GM12878 (cell line): ENCODE data around the gene RGS16. TPM values are rescaled to one million over a fixed set of nuclear protein-coding genes. Genes with fewer than 3 reads are reported as not detected.

Source experiments
- BCL11A ChIP-seq: IDR thresholded peaks from 2 replicates; pipeline ENCODE4 v1.6.1; 2011; ENCODE audit warnings: low read depth, low read length
- BRCA1 ChIP-seq: IDR thresholded peaks from 2 replicates; pipeline ENCODE4 v1.6.1; 2011; ENCODE audit warnings: low read depth, low read length, improper control_type of control experiment
- CHD2 ChIP-seq: IDR thresholded peaks from 2 replicates; pipeline ENCODE4 v1.6.1; 2011; ENCODE audit warnings: low read depth, low read length, improper control_type of control experiment, borderline replicate concordance
- CUX1 ChIP-seq: IDR thresholded peaks from 2 replicates; pipeline ENCODE4 v1.6.1; 2012; ENCODE audit warnings: improper control_type of control experiment, low read depth, low read length; ENCODE audit not compliant: insufficient replicate concordance
- E2F4 ChIP-seq: IDR thresholded peaks from 2 replicates; pipeline ENCODE4 v1.6.1; 2012; ENCODE audit warnings: low read depth, low read length, improper control_type of control experiment
- E2F8 ChIP-seq: fragments of 450-650 bp; IDR thresholded peaks from 2 replicates; pipeline ENCODE4 v1.6.1; 2018; ENCODE audit warnings: mild to moderate bottlenecking, low read depth, moderate library complexity; ENCODE audit not compliant: partially characterized antibody
- FOXM1 ChIP-seq: IDR thresholded peaks from 2 replicates; pipeline ENCODE4 v1.6.1; 2012; ENCODE audit warnings: low read depth, mild to moderate bottlenecking, inconsistent platforms, low read length, moderate library complexity
- HCFC1 ChIP-seq: fragments of 150-350 bp; IDR thresholded peaks from 2 replicates; pipeline ENCODE4 v1.6.1; 2014; ENCODE audit warnings: low read length
- HDGF ChIP-seq: fragments of 450-650 bp; IDR thresholded peaks from 2 replicates; pipeline ENCODE4 v1.6.1; 2016; ENCODE audit warnings: antibody characterized with exemption
- IKZF2 ChIP-seq, 2 experiments: fragments of 450-650 bp; IDR thresholded peaks; 2 replicates each; pipeline ENCODE4 v1.6.1; 2017; ENCODE audit warnings: mild to moderate bottlenecking in 2 of 2, moderate library complexity in 2 of 2
- JUND ChIP-seq: IDR thresholded peaks from 2 replicates; pipeline ENCODE4 v1.6.1; 2012; ENCODE audit warnings: low read depth, mild to moderate bottlenecking, low read length, improper control_type of control experiment, moderate library complexity
- MTA2 ChIP-seq: fragments of 450-650 bp; IDR thresholded peaks from 2 replicates; pipeline ENCODE4 v1.6.1; 2016; ENCODE audit warnings: low read depth, mild to moderate bottlenecking, moderate library complexity
- MYC ChIP-seq: IDR thresholded peaks from 2 replicates; pipeline ENCODE4 v1.6.1; 2011; ENCODE audit warnings: mild to moderate bottlenecking, low read length, moderate library complexity, inconsistent platforms; ENCODE audit not compliant: insufficient read depth, insufficient replicate concordance, insufficient read length, severe bottlenecking
- PAX5 ChIP-seq: IDR thresholded peaks from 2 replicates; pipeline ENCODE4 v1.6.1; 2011; ENCODE audit warnings: low read depth, low read length, borderline replicate concordance
- RELA ChIP-seq: fragments of 450-650 bp; IDR thresholded peaks from 2 replicates; pipeline ENCODE4 v1.8.0; 2014; ENCODE audit warnings: borderline replicate concordance; ENCODE audit not compliant: partially characterized antibody
- SP1 ChIP-seq: IDR thresholded peaks from one replicate; pipeline ENCODE4 v1.6.1; 2011; ENCODE audit warnings: low read depth, low read length
- TARDBP ChIP-seq: IDR thresholded peaks from 2 replicates; pipeline ENCODE4 v1.6.1; 2016; ENCODE audit warnings: borderline replicate concordance
- TCF12 ChIP-seq: IDR thresholded peaks from 2 replicates; pipeline ENCODE4 v1.6.1; 2011; ENCODE audit warnings: low read depth, mild to moderate bottlenecking, low read length
- TCF3 ChIP-seq: IDR thresholded peaks from 2 replicates; pipeline ENCODE4 v1.6.1; 2012; ENCODE audit warnings: low read depth, mild to moderate bottlenecking, low read length, borderline replicate concordance; ENCODE audit not compliant: insufficient read depth
- YY1 ChIP-seq: IDR thresholded peaks from 2 replicates; pipeline ENCODE4 v1.6.1; 2011; ENCODE audit warnings: low read depth, mild to moderate bottlenecking, low read length
- ZNF622 ChIP-seq: fragments of 450-650 bp; IDR thresholded peaks from 2 replicates; pipeline ENCODE4 v1.6.1; 2017; ENCODE audit warnings: mild to moderate bottlenecking, inconsistent platforms
- polyA plus RNA-seq, 11 experiments: library from polyadenylated mRNA; depleted of rRNA in 4 of 11; unstranded in 6 of 11; stranded (reverse) in 5 of 11; fragments of >200 nt; fragmentation: Nextera tagmentation in 4 of 11; fragmentation: Illumina TruSeq in 1 of 11; extraction: Ambion mirVana in 4 of 11; extraction: Trizol in 1 of 11; gene quantifications; 1 replicate in 1 of 11; 2 replicates in 10 of 11; pipeline versions ENCODE4 v1.2.1 to v1.2.3, GENCODE V29; 2011 to 2016; ENCODE audit warnings: inconsistent platforms in 2 of 11, missing spikeins in 2 of 11, low read depth in 1 of 11
- total RNA-seq, 4 experiments: library from RNA; depleted of rRNA in 3 of 4; stranded (reverse); fragments of >200 nt in 3 of 4; fragmentation: Illumina TruSeq in 1 of 4; extraction: Trizol in 1 of 4; gene quantifications; 2 replicates each; pipeline versions ENCODE4 v1.2.1 to v1.2.3, GENCODE V29; 2013 to 2021

RGS16 gene
- total and polyA plus RNA-seq, 10 of the 15 experiments (the other 5 are each of a cell fraction or from before 2014, with no cell fraction given) = 16.4 to 58.2 (median 44.6) TPM

- TF ChIP-seq CUX1 (no peak), JUND (no peak), MTA2 (peak; percentile 66; the same call in 1 of the 2 replicates), BRCA1 (no peak), ZNF622 (no peak), CHD2 (no peak), HDGF (no peak), E2F8 (no peak), PAX5 (no peak), TCF3 (no peak), TCF12 (no peak), MYC (no peak), RELA (no peak), FOXM1 (no peak), IKZF2 (IDR thresholded peaks at IDR 0.05) (peak; percentile 94 to 96), BCL11A (peak; percentile 24; the same call in 1 of the 2 replicates), TARDBP (no peak), HCFC1 (no peak), SP1 (no peak), E2F4 (no peak), YY1 (no peak)
Measured at GRCh38 chr1:182617734-182618351, 13.7 kb upstream of the RGS16 start (continued).
